Endothelial cell of umbilical vein (primary cell): ENCODE results near the gene CLVS2. TPM values are rescaled to one million over a fixed set of nuclear protein-coding genes. Genes with fewer than 3 reads are reported as not detected.

ENCODE experiments used
- BruUV-seq: library from RNA; stranded (reverse); fragments of 400-500 nt; replicated peaks from 2 replicates; lab custom pipeline; 2021; lab: Mats Ljungman, UMichigan
- CTCF ChIA-PET: fragments of 300-600, 350-600 bp; sonication (Branson Sonifier 250); formaldehyde crosslinking; loops from one replicate; lab custom pipeline; 2021; ENCODE audit warnings: antibody characterized with exemption, inconsistent platforms; lab: Charles Lee
- POLR2A ChIA-PET: fragments of 300-600, 350-600 bp; sonication (Branson Sonifier 250); formaldehyde crosslinking; loops from one replicate; lab custom pipeline; 2021; ENCODE audit warnings: antibody characterized with exemption, inconsistent platforms; lab: Charles Lee
- DNase-seq: peaks from one replicate; pipeline ENCODE4 v3.0.0-alpha.2; 2011; ENCODE audit warnings: low read depth, low spot score
- FAIRE-seq: peaks from 2 replicates; lab custom pipeline; 2011; peaks lifted over from hg19 to GRCh38; lab: Jason Lieb, UNC
- H2AFZ ChIP-seq: 2 replicates; pipeline ENCODE4 v1.6.0; 2012; ENCODE audit warnings: low read depth, low read length, control low read depth, inconsistent platforms
- H3K27ac ChIP-seq: 2 replicates; pipeline ENCODE4 v1.5.1; 2011; ENCODE audit warnings: low read depth, mild to moderate bottlenecking, control low read depth, low read length, moderate library complexity; ENCODE audit not compliant: insufficient read depth
- H3K27me3 ChIP-seq, 2 experiments: 2 replicates each; pipeline versions ENCODE4 v1.6.0 to v1.6.1; 2011; ENCODE audit warnings: low read length in 2 of 2, mixed read lengths in 1 of 2; ENCODE audit not compliant: control insufficient read depth in 2 of 2, insufficient read depth in 2 of 2
- H3K36me3 ChIP-seq, 2 experiments: 2 replicates in 1 of 2; 3 replicates in 1 of 2; pipeline ENCODE4 v1.5.1; 2011; ENCODE audit warnings: low read length in 2 of 2, mild to moderate bottlenecking in 1 of 2, moderate library complexity in 1 of 2; ENCODE audit not compliant: control insufficient read depth in 2 of 2, insufficient read depth in 2 of 2; ENCODE audit errors: extremely low read depth in 1 of 2
- H3K4me1 ChIP-seq: 3 replicates; pipeline ENCODE4 v1.5.1; 2011; ENCODE audit warnings: mild to moderate bottlenecking, low read length; ENCODE audit not compliant: control insufficient read depth, insufficient read depth; ENCODE audit errors: extremely low read depth
- H3K4me2 ChIP-seq: 2 replicates; pipeline ENCODE4 v1.6.1; 2011; ENCODE audit warnings: low read length, control low read depth, mixed read lengths; ENCODE audit not compliant: insufficient read depth
- H3K4me3 ChIP-seq, 3 experiments: fragments of 200-600 bp in 1 of 3; sonication (generic), shearing (Covaris generic) in 1 of 3; replicated peaks in 1 of 3; 2 replicates each; pipeline ENCODE4 v1.5.1; 2011 to 2016; ENCODE audit warnings: control low read depth in 3 of 3, low read length in 3 of 3, mild to moderate bottlenecking in 2 of 3, inconsistent platforms in 1 of 3, low read depth in 1 of 3, moderate library complexity in 1 of 3; ENCODE audit not compliant: insufficient read depth in 1 of 3
- H3K79me2 ChIP-seq: 2 replicates; pipeline ENCODE4 v1.6.0; 2012; ENCODE audit warnings: low read length, inconsistent platforms; ENCODE audit not compliant: control insufficient read depth, insufficient read depth
- H3K9ac ChIP-seq: replicated peaks from 2 replicates; pipeline ENCODE3; 2011; ENCODE audit warnings: low read length, control low read depth; ENCODE audit not compliant: insufficient read depth; ENCODE audit errors: extremely low read depth
- H3K9me1 ChIP-seq: replicated peaks from 3 replicates; pipeline ENCODE4 v1.6.0; 2011; ENCODE audit warnings: mild to moderate bottlenecking, low read length; ENCODE audit not compliant: control insufficient read depth, insufficient read depth; ENCODE audit errors: extremely low read depth
- H3K9me3 ChIP-seq: replicated peaks from 2 replicates; pipeline ENCODE4 v1.5.1; 2012; ENCODE audit warnings: low read length, inconsistent platforms; ENCODE audit not compliant: control insufficient read depth, insufficient read depth
- H4K20me1 ChIP-seq: replicated peaks from 2 replicates; pipeline ENCODE3; 2011; ENCODE audit warnings: mild to moderate bottlenecking, low read length; ENCODE audit not compliant: control insufficient read depth, insufficient read depth; ENCODE audit errors: extremely low read depth
- CTCF ChIP-seq, 2 donors: IDR thresholded peaks; 1 replicate in 1 of 2; 2 replicates in 1 of 2; pipeline ENCODE4 v1.5.1; 2011; ENCODE audit warnings: low read length in 2 of 2, mild to moderate bottlenecking in 2 of 2, moderate library complexity in 2 of 2, control low read depth in 1 of 2, inconsistent platforms in 1 of 2, low read depth in 1 of 2; ENCODE audit not compliant: insufficient read depth in 1 of 2; ENCODE audit errors: extremely low read depth in 1 of 2
- EZH2 ChIP-seq: IDR thresholded peaks from 2 replicates; pipeline ENCODE4 v1.6.1; 2012; ENCODE audit warnings: borderline replicate concordance, low read depth, mild to moderate bottlenecking, moderate library complexity, low read length, inconsistent platforms; ENCODE audit not compliant: severe bottlenecking
- FOS ChIP-seq: IDR thresholded peaks from 2 replicates; pipeline ENCODE4 v1.6.1; 2011; ENCODE audit warnings: mild to moderate bottlenecking, low read length, moderate library complexity, borderline replicate concordance; ENCODE audit not compliant: insufficient read depth
- GATA2 ChIP-seq: IDR thresholded peaks from 2 replicates; pipeline ENCODE4 v1.7.0; 2011; ENCODE audit warnings: low read depth, mild to moderate bottlenecking, moderate library complexity, mixed read lengths, low read length; ENCODE audit not compliant: insufficient read length, insufficient read depth
- JUN ChIP-seq: IDR thresholded peaks from 2 replicates; pipeline ENCODE4 v1.6.1; 2011; ENCODE audit warnings: borderline replicate concordance, low read depth; ENCODE audit not compliant: insufficient read length, insufficient read depth
- MAX ChIP-seq: IDR thresholded peaks from 2 replicates; pipeline ENCODE4 v1.6.1; 2011; ENCODE audit not compliant: insufficient read depth, insufficient read length
- MYC ChIP-seq: IDR thresholded peaks from one replicate; pipeline ENCODE4 v1.6.1; 2011; ENCODE audit warnings: mild to moderate bottlenecking, low read depth, low read length
- POLR2A ChIP-seq: IDR thresholded peaks from 2 replicates; pipeline ENCODE4 v1.6.1; 2012; ENCODE audit warnings: low read depth, mild to moderate bottlenecking, control low read depth, low read length
- POLR2AphosphoS5 ChIP-seq: IDR thresholded peaks from 2 replicates; pipeline ENCODE4 v1.6.1; 2012; ENCODE audit warnings: low read depth, mild to moderate bottlenecking, control low read depth, low read length, moderate library complexity; ENCODE audit not compliant: insufficient read depth
- dilution Hi-C: fragments of 300-500 bp; cut with MboI; formaldehyde crosslinking; loops from one replicate; pipeline ENCODE4 v1.15.0; 2019; ENCODE audit warnings: low sequenced_read_pairs; ENCODE audit not compliant: extremely low pct_ligation_motif_present
- intact Hi-C: fragments of 100-400 bp; cut with micrococcal nuclease; formaldehyde crosslinking; loops from one replicate; pipeline ENCODE4 v1.10.0; 2022
- polyA plus RNA-seq, 4 experiments: library from polyadenylated mRNA; depleted of rRNA in 3 of 4; stranded (reverse) in 3 of 4; unstranded in 1 of 4; fragments of >200 nt; gene quantifications; 2 replicates each; pipeline versions ENCODE4 v1.2.1 to v1.2.3, GENCODE V29; 2011 to 2012; ENCODE audit warnings: missing spikeins in 1 of 4
- total RNA-seq: library from RNA; stranded (reverse); gene quantifications from 2 replicates; pipeline ENCODE4 v1.2.3, GENCODE V29; 2021

Gene CLVS2
- total and polyA plus RNA-seq, 2 donors (not counting 3 experiments of a cell fraction or from before 2014, with no cell fraction given): not detected

- no peaks in the 10 kb centered on the region for H3K27me3 ChIP-seq
- no peak overlapping the region for H3K4me2 ChIP-seq
- TF ChIP-seq POLR2A (no peak), GATA2 (no peak), JUN (no peak), FOS (no peak), MAX (no peak), EZH2 (no peak), POLR2AphosphoS5 (no peak), CTCF (IDR thresholded peaks at IDR 0.05; ENCODE audit: extremely low read depth in 1 of 2, insufficient read depth in 1 of 2, low read depth in 1 of 2, low read length in 2 of 2) (no peak), MYC (no peak)
- dilution Hi-C loops: no loop called here
- ChIA-PET CTCF (no interaction called here), POLR2A (no interaction called here)
- H3K9me3 ChIP-seq: no peaks in the 10 kb centered on the region
- no peak overlapping the region for H3K9ac ChIP-seq
- no peak for FAIRE-seq
- no peak overlapping the region for H3K27ac ChIP-seq
- BruUV-seq: no TSS peak
- no peaks in the 10 kb centered on the region for H3K4me1 ChIP-seq
- no peaks in the 10 kb centered on the region for H4K20me1 ChIP-seq
- H3K79me2 ChIP-seq: no peaks in the 10 kb centered on the region
- no peak overlapping the region for H2AFZ ChIP-seq
- H3K36me3 ChIP-seq: no peaks in the 10 kb centered on the region
- H3K9me1 ChIP-seq: no peaks in the 10 kb centered on the region
- intact Hi-C loops: no loop called here
- H3K4me3 ChIP-seq: no peak overlapping the region
- no peak for DNase-seq
Observed at GRCh38 chr6:122956376-122956775, 39.7 kb upstream of the CLVS2 start.
